HEK293 (cell line): ENCODE data around the gene EVA1C.

Experiments used
- BCL11B ChIP-seq: fragments of 450-650 bp; formaldehyde crosslinking; IDR thresholded peaks from 2 replicates; pipeline ENCODE4 v1.5.1; 2016; ENCODE audit warnings: low read depth, missing biosample characterization, missing genetic modification characterization
- GLIS1 ChIP-seq: fragments of 450-650 bp; formaldehyde crosslinking; IDR thresholded peaks from 2 replicates; pipeline ENCODE4 v1.5.1; 2016; ENCODE audit warnings: missing biosample characterization, missing genetic modification characterization
- IKZF3 ChIP-seq: fragments of 450-650 bp; IDR thresholded peaks from 2 replicates; pipeline ENCODE4 v1.5.0; 2018; ENCODE audit warnings: missing biosample characterization, mild to moderate bottlenecking, missing genetic modification characterization, moderate library complexity
- MYNN ChIP-seq: fragments of 450-650 bp; formaldehyde crosslinking; IDR thresholded peaks from 2 replicates; pipeline ENCODE4 v1.5.1; 2016; ENCODE audit warnings: missing biosample characterization, missing genetic modification characterization, borderline replicate concordance
- MZF1 ChIP-seq: fragments of 450-650 bp; formaldehyde crosslinking; IDR thresholded peaks from 2 replicates; pipeline ENCODE4 v1.5.1; 2017; ENCODE audit warnings: missing biosample characterization, missing genetic modification characterization, borderline replicate concordance
- SP3 ChIP-seq: fragments of 450-650 bp; formaldehyde crosslinking; IDR thresholded peaks from 2 replicates; pipeline ENCODE4 v1.5.1; 2016; ENCODE audit warnings: missing biosample characterization, missing genetic modification characterization
- SP7 ChIP-seq: fragments of 450-650 bp; formaldehyde crosslinking; IDR thresholded peaks from 2 replicates; pipeline ENCODE4 v1.5.1; 2016; ENCODE audit warnings: missing biosample characterization, missing genetic modification characterization
- ZBTB10 ChIP-seq: fragments of 450-650 bp; formaldehyde crosslinking; IDR thresholded peaks from 2 replicates; pipeline ENCODE4 v1.5.1; 2016; ENCODE audit warnings: missing biosample characterization, missing genetic modification characterization
- ZBTB17 ChIP-seq: fragments of 450-650 bp; formaldehyde crosslinking; IDR thresholded peaks from 2 replicates; pipeline ENCODE4 v1.5.1; 2016; ENCODE audit warnings: missing biosample characterization, missing genetic modification characterization
- ZBTB21 ChIP-seq: fragments of 450-650 bp; formaldehyde crosslinking; IDR thresholded peaks from 2 replicates; pipeline ENCODE4 v1.5.1; 2017; ENCODE audit warnings: missing biosample characterization, missing genetic modification characterization
- ZBTB7A ChIP-seq: fragments of 450-650 bp; formaldehyde crosslinking; IDR thresholded peaks from 2 replicates; pipeline ENCODE4 v1.5.1; 2016; ENCODE audit warnings: low read depth, missing biosample characterization, missing genetic modification characterization
- ZBTB8A ChIP-seq: fragments of 450-650 bp; formaldehyde crosslinking; IDR thresholded peaks from 2 replicates; pipeline ENCODE4 v1.5.1; 2016; ENCODE audit warnings: missing biosample characterization, missing genetic modification characterization
- ZNF202 ChIP-seq: fragments of 450-650 bp; formaldehyde crosslinking; IDR thresholded peaks from 2 replicates; pipeline ENCODE4 v1.5.1; 2016; ENCODE audit warnings: missing biosample characterization, missing genetic modification characterization, borderline replicate concordance
- ZNF24 ChIP-seq: fragments of 450-650 bp; formaldehyde crosslinking; IDR thresholded peaks from 2 replicates; pipeline ENCODE4 v1.5.1; 2016; ENCODE audit warnings: missing biosample characterization, missing genetic modification characterization
- ZNF26 ChIP-seq: fragments of 450-650 bp; formaldehyde crosslinking; IDR thresholded peaks from 2 replicates; pipeline ENCODE4 v1.5.1; 2016; ENCODE audit warnings: missing biosample characterization, missing genetic modification characterization
- ZNF280D ChIP-seq: fragments of 450-650 bp; formaldehyde crosslinking; IDR thresholded peaks from 2 replicates; pipeline ENCODE4 v1.5.1; 2016; ENCODE audit warnings: missing biosample characterization, missing genetic modification characterization
- ZNF394 ChIP-seq: fragments of 450-650 bp; formaldehyde crosslinking; IDR thresholded peaks from 2 replicates; pipeline ENCODE4 v1.5.1; 2016; ENCODE audit warnings: missing biosample characterization, missing genetic modification characterization, mild to moderate bottlenecking, moderate library complexity, borderline replicate concordance
- ZNF416 ChIP-seq: fragments of 450-650 bp; formaldehyde crosslinking; IDR thresholded peaks from 2 replicates; pipeline ENCODE4 v1.5.1; 2016; ENCODE audit warnings: missing biosample characterization, missing genetic modification characterization
- ZNF510 ChIP-seq: fragments of 450-650 bp; formaldehyde crosslinking; IDR thresholded peaks from 2 replicates; pipeline ENCODE4 v1.5.1; 2018; ENCODE audit warnings: mild to moderate bottlenecking, missing genetic modification characterization, missing biosample characterization; ENCODE audit not compliant: insufficient replicate concordance
- ZNF560 ChIP-seq: fragments of 450-650 bp; formaldehyde crosslinking; IDR thresholded peaks from 2 replicates; pipeline ENCODE4 v1.5.1; 2017; ENCODE audit warnings: missing biosample characterization, missing genetic modification characterization, borderline replicate concordance
- ZNF624 ChIP-seq: fragments of 450-650 bp; formaldehyde crosslinking; IDR thresholded peaks from 2 replicates; pipeline ENCODE4 v1.5.1; 2017; ENCODE audit warnings: missing biosample characterization, missing genetic modification characterization
- ZNF639 ChIP-seq: fragments of 450-650 bp; formaldehyde crosslinking; IDR thresholded peaks from 2 replicates; pipeline ENCODE4 v1.5.1; 2016; ENCODE audit warnings: missing biosample characterization, missing genetic modification characterization
- ZNF654 ChIP-seq: fragments of 450-650 bp; formaldehyde crosslinking; IDR thresholded peaks from 2 replicates; pipeline ENCODE4 v1.5.1; 2016; ENCODE audit warnings: low read depth, missing biosample characterization, missing genetic modification characterization
- ZNF658 ChIP-seq: fragments of 450-650 bp; formaldehyde crosslinking; IDR thresholded peaks from 2 replicates; pipeline ENCODE4; 2016; ENCODE audit warnings: missing biosample characterization, missing genetic modification characterization
- ZNF704 ChIP-seq: fragments of 450-650 bp; formaldehyde crosslinking; IDR thresholded peaks from 2 replicates; pipeline ENCODE4 v1.5.1; 2016; ENCODE audit warnings: missing biosample characterization, missing genetic modification characterization
- ZNF707 ChIP-seq: fragments of 450-650 bp; formaldehyde crosslinking; IDR thresholded peaks from 2 replicates; pipeline ENCODE4 v1.5.1; 2016; ENCODE audit warnings: missing biosample characterization, missing genetic modification characterization
- ZNF777 ChIP-seq: fragments of 450-650 bp; formaldehyde crosslinking; IDR thresholded peaks from 2 replicates; pipeline ENCODE4 v1.5.1; 2017; ENCODE audit warnings: missing biosample characterization, missing genetic modification characterization, borderline replicate concordance

Gene EVA1C

GRCh38 chr21:32392880-32393676, 19.4 kb upstream of the EVA1C start, which contains the start of gene URB1 (continued):
- TF ChIP-seq ZBTB10 (tag by site-specific recombination) = peak; percentile 98
- peak; percentile 99 for TF ChIP-seq ZBTB17 (tag by site-specific recombination)
- no peak for TF ChIP-seq IKZF3 (tag by site-specific recombination)
- no peak for TF ChIP-seq ZNF654 (tag by site-specific recombination)
- no peak for TF ChIP-seq ZNF707 (tag by site-specific recombination)
- no peak for TF ChIP-seq ZNF24
- TF ChIP-seq ZBTB21 (tag by site-specific recombination) = 0 out of 2 replicates have a peak, but pooled peaks have one; percentile 58
- no peak for TF ChIP-seq ZNF26
- no peak for TF ChIP-seq ZNF394 (tag by site-specific recombination)
- no peak for TF ChIP-seq ZBTB7A (tag by site-specific recombination)
- TF ChIP-seq SP7 (tag by site-specific recombination) = peak; percentile 67
- TF ChIP-seq ZNF510 (tag by site-specific recombination) = no peak
- TF ChIP-seq ZNF624 (tag by site-specific recombination) = no peak
- TF ChIP-seq ZNF777 = no peak
- peak; percentile 99 for TF ChIP-seq SP3
- no peak for TF ChIP-seq ZNF202
- TF ChIP-seq GLIS1 (tag by site-specific recombination) = no peak
- no peak for TF ChIP-seq ZNF560 (tag by site-specific recombination)
- no peak for TF ChIP-seq ZNF416
- TF ChIP-seq ZNF639 (tag by site-specific recombination) = peak; percentile 31; the same call in 1 of the 2 replicates
- TF ChIP-seq ZNF658 (tag by site-specific recombination) = no peak
- no peak for TF ChIP-seq MYNN (tag by site-specific recombination)
- no peak for TF ChIP-seq ZNF704
- TF ChIP-seq ZBTB8A (tag by site-specific recombination) = 0 out of 2 replicates have a peak, but pooled peaks have one; percentile 37
- TF ChIP-seq MZF1 (tag by site-specific recombination) = no peak
- TF ChIP-seq BCL11B (tag by site-specific recombination) = no peak
- TF ChIP-seq ZNF280D (tag by site-specific recombination) = no peak
